HepG2 (cell line): ENCODE results near the gene CNNM1. TPM values are rescaled to one million over a fixed set of nuclear protein-coding genes. Genes with fewer than 3 reads are reported as not detected.

Source experiments
- BRCA1 ChIP-seq: sonication (generic); formaldehyde crosslinking; IDR thresholded peaks from 2 replicates; pipeline ENCODE4 v1.4.0; 2020; ENCODE audit warnings: missing genetic modification reagents
- ETV5 ChIP-seq: IDR thresholded peaks from 2 replicates; pipeline ENCODE4 v1.6.1; 2018; ENCODE audit warnings: missing biosample characterization, missing genetic modification reagents, inconsistent platforms, borderline replicate concordance
- GATA4 ChIP-seq: sonication (generic); IDR thresholded peaks from 2 replicates; pipeline ENCODE4 v1.6.1; 2016; ENCODE audit warnings: antibody characterized with exemption, low read depth, borderline replicate concordance
- GATAD2A ChIP-seq: IDR thresholded peaks from 2 replicates; pipeline ENCODE4 v1.6.1; 2016
- HIVEP1 ChIP-seq: sonication (generic); formaldehyde crosslinking; IDR thresholded peaks from 2 replicates; pipeline ENCODE4 v1.4.0; 2020; ENCODE audit warnings: mild to moderate bottlenecking, missing genetic modification reagents
- IKZF5 ChIP-seq: IDR thresholded peaks from 2 replicates; pipeline ENCODE4 v1.6.1; 2018; ENCODE audit warnings: missing genetic modification reagents, mild to moderate bottlenecking, missing compliant biosample characterization
- MBD4 ChIP-seq: IDR thresholded peaks from 2 replicates; pipeline ENCODE4 v1.6.1; 2012; ENCODE audit warnings: low read length, inconsistent platforms, borderline replicate concordance
- NFIC ChIP-seq: IDR thresholded peaks from 2 replicates; pipeline ENCODE4 v1.6.1; 2012; ENCODE audit warnings: mild to moderate bottlenecking, low read length, inconsistent platforms
- PHB2 ChIP-seq: fragments of 450-650 bp; IDR thresholded peaks from 2 replicates; pipeline ENCODE4 v1.6.1; 2018; ENCODE audit not compliant: partially characterized antibody
- RARA ChIP-seq: IDR thresholded peaks from 2 replicates; pipeline ENCODE4 v1.6.1; 2016; ENCODE audit warnings: missing genetic modification reagents, missing compliant biosample characterization
- SMYD3 ChIP-seq: sonication (generic); formaldehyde crosslinking; IDR thresholded peaks from 2 replicates; pipeline ENCODE4 v1.8.1; 2023; ENCODE audit warnings: mild to moderate bottlenecking, missing genetic modification reagents
- TCF12 ChIP-seq, 2 experiments: fragments of 450-650 bp in 1 of 2; sonication (generic) in 1 of 2; formaldehyde crosslinking in 1 of 2; IDR thresholded peaks; 2 replicates each; pipeline versions ENCODE4 v1.6.1 to v1.8.0; 2017 to 2022; ENCODE audit warnings: antibody characterized with exemption in 1 of 2, mild to moderate bottlenecking in 1 of 2, missing genetic modification reagents in 1 of 2, moderate library complexity in 1 of 2
- UBTF ChIP-seq: sonication (generic); formaldehyde crosslinking; IDR thresholded peaks from 2 replicates; pipeline ENCODE4 v1.4.0; 2020; ENCODE audit warnings: mild to moderate bottlenecking, missing genetic modification reagents
- ZBTB34 ChIP-seq: sonication (generic); formaldehyde crosslinking; IDR thresholded peaks from 2 replicates; pipeline ENCODE4 v1.8.0; 2022; ENCODE audit warnings: mild to moderate bottlenecking, missing genetic modification reagents
- ZC3H13 ChIP-seq: sonication (generic); formaldehyde crosslinking; IDR thresholded peaks from 2 replicates; pipeline ENCODE4 v1.8.1; 2023; ENCODE audit warnings: mild to moderate bottlenecking, missing genetic modification reagents, moderate library complexity
- ZNF691 ChIP-seq: sonication (generic); formaldehyde crosslinking; IDR thresholded peaks from 2 replicates; pipeline ENCODE4 v1.4.0; 2020; ENCODE audit warnings: missing genetic modification reagents, low read depth, mild to moderate bottlenecking, borderline replicate concordance
- ZNF816 ChIP-seq: sonication (generic); formaldehyde crosslinking; IDR thresholded peaks from 2 replicates; pipeline ENCODE4 v1.8.0; 2022; ENCODE audit warnings: missing genetic modification reagents, mild to moderate bottlenecking, borderline replicate concordance
- polyA plus RNA-seq, 8 experiments: library from polyadenylated mRNA; depleted of rRNA in 3 of 8; stranded (reverse) in 7 of 8; unstranded in 1 of 8; fragments of >200 nt; fragmentation: Illumina TruSeq in 4 of 8; extraction: Trizol in 4 of 8; gene quantifications; 2 replicates each; pipeline versions ENCODE4 v1.2.1 to v1.2.3, GENCODE V29; 2011 to 2016; ENCODE audit warnings: low read depth in 4 of 8, missing spikeins in 1 of 8, mixed read lengths in 1 of 8; ENCODE audit not compliant: insufficient read depth in 1 of 8
- total RNA-seq, 5 experiments: library from RNA; depleted of rRNA; stranded (reverse); fragments of >200 nt; fragmentation: Illumina TruSeq; extraction: Trizol; gene quantifications; 2 replicates each; pipeline ENCODE4 v1.2.3, GENCODE V29; 2016; ENCODE audit warnings: low read depth in 1 of 5
- TF ChIP-seq, protein P1 (sequence below): sonication (generic); formaldehyde crosslinking; IDR thresholded peaks from 2 replicates; pipeline ENCODE4 v1.4.0; 2020; ENCODE audit warnings: missing genetic modification reagents
- TF ChIP-seq, protein P2 (sequence below), 2 experiments: IDR thresholded peaks; 2 replicates each; pipeline ENCODE4 v1.6.1; 2011 to 2012; ENCODE audit warnings: low read length in 2 of 2, borderline replicate concordance in 1 of 2, low read depth in 1 of 2, mild to moderate bottlenecking in 1 of 2, moderate library complexity in 1 of 2

Gene CNNM1
- total and polyA plus RNA-seq, 2 of the 13 experiments (the other 11 are each of a cell fraction or from before 2014, with no cell fraction given) = 4.3 to 9.6 TPM

DNA sequence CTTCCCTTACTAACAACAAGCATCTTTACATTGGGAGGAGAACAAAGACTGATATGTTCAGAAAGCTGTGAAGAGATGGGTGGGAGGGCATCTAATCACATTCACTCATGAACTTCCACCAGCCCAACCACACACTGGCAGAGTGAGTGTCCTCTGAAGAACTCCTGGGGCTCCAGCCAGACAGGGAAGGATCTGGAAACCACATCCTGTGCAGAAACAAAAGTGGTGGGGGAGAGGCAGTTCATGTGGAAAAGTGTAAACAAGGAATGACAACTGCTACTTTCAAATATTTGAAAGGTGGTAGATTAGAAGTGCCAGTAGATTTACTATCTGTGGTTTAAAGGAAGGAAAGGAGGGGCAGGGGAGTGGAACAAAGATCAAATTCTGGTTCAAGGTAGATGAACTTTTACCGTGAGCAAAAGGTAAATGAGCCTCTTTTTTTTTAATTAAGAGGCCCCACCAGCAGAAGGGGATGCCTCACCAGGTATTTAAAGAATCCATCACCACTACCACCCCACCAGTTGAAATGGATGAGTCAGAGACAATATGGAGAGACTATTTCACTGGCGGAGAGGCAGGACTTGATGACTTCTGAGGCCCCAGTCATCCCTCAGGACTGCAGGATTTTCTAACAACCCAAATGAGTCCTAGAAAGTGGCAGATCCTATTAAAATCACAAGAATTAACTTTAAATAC is 66.7 kb downstream of the CNNM1 start (continued):
- TF ChIP-seq, protein P1, sequence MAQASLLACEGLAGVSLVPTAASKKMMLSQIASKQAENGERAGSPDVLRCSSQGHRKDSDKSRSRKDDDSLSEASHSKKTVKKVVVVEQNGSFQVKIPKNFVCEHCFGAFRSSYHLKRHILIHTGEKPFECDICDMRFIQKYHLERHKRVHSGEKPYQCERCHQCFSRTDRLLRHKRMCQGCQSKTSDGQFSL (CRISPR knock-in tag) = 0 out of 2 replicates have a peak, but pooled peaks have one; percentile 35
- TF ChIP-seq HIVEP1 (CRISPR knock-in tag) = 0 out of 2 replicates have a peak, but pooled peaks have one; percentile 41
- TF ChIP-seq TCF12 (IDR thresholded peaks at IDR 0.05) = no peak
- peak; percentile 66 for TF ChIP-seq TCF12 (CRISPR knock-in tag; IDR thresholded peaks at IDR 0.05)
- peak; percentile 88 for TF ChIP-seq NFIC
- TF ChIP-seq ETV5 (CRISPR knock-in tag) = peak; percentile 94
- TF ChIP-seq ZNF816 (CRISPR knock-in tag) = 0 out of 2 replicates have a peak, but pooled peaks have one; percentile 48
- peak; percentile 72 for TF ChIP-seq MBD4
- TF ChIP-seq, protein P2, sequence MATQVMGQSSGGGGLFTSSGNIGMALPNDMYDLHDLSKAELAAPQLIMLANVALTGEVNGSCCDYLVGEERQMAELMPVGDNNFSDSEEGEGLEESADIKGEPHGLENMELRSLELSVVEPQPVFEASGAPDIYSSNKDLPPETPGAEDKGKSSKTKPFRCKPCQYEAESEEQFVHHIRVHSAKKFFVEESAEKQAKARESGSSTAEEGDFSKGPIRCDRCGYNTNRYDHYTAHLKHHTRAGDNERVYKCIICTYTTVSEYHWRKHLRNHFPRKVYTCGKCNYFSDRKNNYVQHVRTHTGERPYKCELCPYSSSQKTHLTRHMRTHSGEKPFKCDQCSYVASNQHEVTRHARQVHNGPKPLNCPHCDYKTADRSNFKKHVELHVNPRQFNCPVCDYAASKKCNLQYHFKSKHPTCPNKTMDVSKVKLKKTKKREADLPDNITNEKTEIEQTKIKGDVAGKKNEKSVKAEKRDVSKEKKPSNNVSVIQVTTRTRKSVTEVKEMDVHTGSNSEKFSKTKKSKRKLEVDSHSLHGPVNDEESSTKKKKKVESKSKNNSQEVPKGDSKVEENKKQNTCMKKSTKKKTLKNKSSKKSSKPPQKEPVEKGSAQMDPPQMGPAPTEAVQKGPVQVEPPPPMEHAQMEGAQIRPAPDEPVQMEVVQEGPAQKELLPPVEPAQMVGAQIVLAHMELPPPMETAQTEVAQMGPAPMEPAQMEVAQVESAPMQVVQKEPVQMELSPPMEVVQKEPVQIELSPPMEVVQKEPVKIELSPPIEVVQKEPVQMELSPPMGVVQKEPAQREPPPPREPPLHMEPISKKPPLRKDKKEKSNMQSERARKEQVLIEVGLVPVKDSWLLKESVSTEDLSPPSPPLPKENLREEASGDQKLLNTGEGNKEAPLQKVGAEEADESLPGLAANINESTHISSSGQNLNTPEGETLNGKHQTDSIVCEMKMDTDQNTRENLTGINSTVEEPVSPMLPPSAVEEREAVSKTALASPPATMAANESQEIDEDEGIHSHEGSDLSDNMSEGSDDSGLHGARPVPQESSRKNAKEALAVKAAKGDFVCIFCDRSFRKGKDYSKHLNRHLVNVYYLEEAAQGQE (IDR thresholded peaks at IDR 0.05; ENCODE audit: borderline replicate concordance in 1 of 2, low read depth in 1 of 2, low read length in 2 of 2) = peak in 1 of 2 experiments; percentile 59; a peak in 1 of 4 replicates
- TF ChIP-seq ZBTB34 (CRISPR knock-in tag) = peak; percentile 93
- peak; percentile 93 for TF ChIP-seq SMYD3
- peak; percentile 91 for TF ChIP-seq GATAD2A (CRISPR knock-in tag)
- TF ChIP-seq UBTF = no peak; the same call in 1 of the 2 replicates
- TF ChIP-seq RARA (CRISPR knock-in tag) = peak; percentile 86
- peak; percentile 82 for TF ChIP-seq IKZF5 (CRISPR knock-in tag)
- 0 out of 2 replicates have a peak, but pooled peaks have one; percentile 11 for TF ChIP-seq ZNF691 (CRISPR knock-in tag)
- peak; percentile 86; the same call in 1 of the 2 replicates for TF ChIP-seq GATA4
- TF ChIP-seq BRCA1 (CRISPR knock-in tag) = no peak
- no peak for TF ChIP-seq ZC3H13 (CRISPR knock-in tag)
- TF ChIP-seq PHB2 = no peak
